Esophagus squamous epithelium (tissue), 5 donors: Measurements from ENCODE around the gene DLEC1. TPM values are rescaled to one million over a fixed set of nuclear protein-coding genes. Genes with fewer than 3 reads are reported as not detected.

Source experiments
- DNase-seq: peaks from one replicate; lab custom pipeline; 2025; lab: John Stamatoyannopoulos, UW
- H3K27ac ChIP-seq, 4 donors: fragments of 200-600 bp; sonication (generic); one replicate each; pipeline ENCODE4 v1.5.1; 2016 to 2019; ENCODE audit warnings: mild to moderate bottlenecking in 1 of 4
- H3K27me3 ChIP-seq, 4 donors: fragments of 200-600 bp; sonication (generic); 1 replicate in 3 of 4; 2 replicates in 1 of 4; pipeline versions ENCODE4 v1.5.1 to v1.6.0; 2017 to 2021; ENCODE audit warnings: antibody characterized with exemption in 1 of 4
- H3K36me3 ChIP-seq, 3 donors: fragments of 200-600 bp; sonication (generic); one replicate each; pipeline ENCODE4 v1.5.1; 2016 to 2019
- H3K4me1 ChIP-seq, 3 donors: fragments of 200-600 bp; sonication (generic); one replicate each; pipeline ENCODE4 v1.5.1; 2017 to 2019
- H3K4me3 ChIP-seq, 4 donors: fragments of 200-600 bp; sonication (generic); 1 replicate in 3 of 4; 2 replicates in 1 of 4; pipeline ENCODE4 v1.5.1; 2016 to 2019; ENCODE audit warnings: mild to moderate bottlenecking in 2 of 4, moderate library complexity in 1 of 4
- H3K9me3 ChIP-seq, 3 donors: fragments of 200-600 bp; sonication (generic); one replicate each; pipeline ENCODE4 v1.5.1; 2016 to 2019
- CTCF ChIP-seq, 6 experiments: fragments of 450-650 bp in 4 of 6; fragments of 200-600 bp in 2 of 6; sonication (generic) in 2 of 6; IDR thresholded peaks; one replicate each; pipeline ENCODE4 v1.5.1; 2016 to 2019; ENCODE audit warnings: antibody characterized with exemption in 6 of 6, mild to moderate bottlenecking in 4 of 6, moderate library complexity in 4 of 6
- POLR2A ChIP-seq, 4 donors: fragments of 450-650 bp; IDR thresholded peaks; one replicate each; pipeline ENCODE4 v1.6.1; 2017; ENCODE audit warnings: antibody characterized with exemption in 4 of 4, mild to moderate bottlenecking in 4 of 4, moderate library complexity in 3 of 4
- WGBS, 2 donors: methylation state at CpG; one replicate each; pipeline ENCODE4 v1.1.5; 2018; 5-methylcytosine and 5-hydroxymethylcytosine counted together
- intact Hi-C: fragments of 100-400 bp; cut with DNase I; formaldehyde crosslinking; loops from one replicate; pipeline ENCODE4 v1.15.0; 2022
- small RNA-seq, 4 donors: library from RNA; depleted of rRNA; stranded (forward); fragments of <200 nt; gene quantifications; one replicate each; pipeline ENCODE3, GENCODE V24; 2016
- total RNA-seq, 4 donors: library from RNA; depleted of rRNA; stranded (reverse); fragments of >200 nt; gene quantifications; one replicate each; pipeline ENCODE4 v1.1.0, GENCODE V29; 2016
- donor health status: DM: yes; HTN: yes; CAD: no.

Gene DLEC1
- total RNA-seq, 4 donors from 2014 or later: 0.19 TPM; not detected in 3

- Histone ChIP-seq H3K36me3 (no peaks in the 10 kb centered on the region), H3K4me3 (no peak overlapping the region), H3K27me3 (no peaks in the 10 kb centered on the region), H3K4me1 (peaks cover 14 to 77% (median 28%) of the 10 kb centered on the region in 3 donors), H3K27ac (no peak overlapping the region), H3K9me3 (no peaks in the 10 kb centered on the region)
- DNase-seq: no peak
- intact Hi-C loops: no loop called here
- 80 to 90% methylated on average over 4 of the region's 4 CpGs for WGBS, 2 donors
- TF ChIP-seq CTCF (IDR thresholded peaks at IDR 0.05): no peak
- TF ChIP-seq POLR2A (IDR thresholded peaks at IDR 0.05): no peak
These were observed 131.7 kb downstream of the DLEC1 start for GRCh38 chr3:38170722-38171121.

GRCh38 chr3:38171622-38172021, 132.6 kb downstream of the DLEC1 start:
- WGBS, 2 donors: 75 to 81% methylated on average over 2 of the region's 2 CpGs
- Histone ChIP-seq H3K27me3 (no peaks in the 10 kb centered on the region), H3K36me3 (no peaks in the 10 kb centered on the region), H3K4me3 (no peak overlapping the region), H3K9me3 (no peaks in the 10 kb centered on the region), H3K4me1 (peaks cover 14 to 69% (median 24%) of the 10 kb centered on the region in 3 donors), H3K27ac (no peak overlapping the region)
- intact Hi-C loops: no loop called here
- DNase-seq: no peak
- no peak for TF ChIP-seq CTCF (IDR thresholded peaks at IDR 0.05)
- no peak for TF ChIP-seq POLR2A (IDR thresholded peaks at IDR 0.05)

Small RNA genes within 50 kb of the gene (small RNA-seq; reads per million reads assigned to genes)
- 0 reads per million in 4 donors for gene RF00019

Other genes starting within 250 kb of the DLEC1 start
- 10 to 100 TPM; 20.7 to 55.1 (median 30.8) TPM for gene CTDSPL, start 177.3 kb upstream of the DLEC1 start, total RNA-seq
- 10 to 100 TPM in 1 of 4 donors, 1 to 10 TPM in 3; 5.5 to 13.0 (median 6.1) TPM for gene VILL, start 48.4 kb upstream of the DLEC1 start, total RNA-seq
- gene PLCD1, start 9.6 kb upstream of the DLEC1 start, total RNA-seq: 10 to 100 TPM; 24.2 to 37.9 (median 35.0) TPM
- 10 to 100 TPM; 63.5 to 75.2 (median 68.7) TPM for gene ACAA1, start 97.9 kb downstream of the DLEC1 start, total RNA-seq
- 10 to 100 TPM; 42.5 to 77.1 (median 60.2) TPM for gene MYD88, start 99.5 kb downstream of the DLEC1 start, total RNA-seq
- 10 to 100 TPM; 28.8 to 48.2 (median 37.6) TPM for gene OXSR1, start 126.3 kb downstream of the DLEC1 start, total RNA-seq
- under 1 TPM in 2 of 4 donors, not detected in 2; 0.48 to 0.76 TPM for gene SLC22A13, start 226.6 kb downstream of the DLEC1 start, total RNA-seq
- gene SLC22A14, start 243.1 kb downstream of the DLEC1 start, total RNA-seq: under 1 TPM in 2 of 4 donors, not detected in 2; 0.19 to 0.53 TPM